GM21381 (cell line): Measurements from ENCODE around the gene RSF1.

Experiments
- ATAC-seq: cut with Tn5 transposase; IDR thresholded peaks from one replicate; pipeline ENCODE4 v1.9.1; 2021; ENCODE audit warnings: mild to moderate bottlenecking, moderate library complexity; ENCODE audit not compliant: unreplicated experiment

Gene RSF1

DNA sequence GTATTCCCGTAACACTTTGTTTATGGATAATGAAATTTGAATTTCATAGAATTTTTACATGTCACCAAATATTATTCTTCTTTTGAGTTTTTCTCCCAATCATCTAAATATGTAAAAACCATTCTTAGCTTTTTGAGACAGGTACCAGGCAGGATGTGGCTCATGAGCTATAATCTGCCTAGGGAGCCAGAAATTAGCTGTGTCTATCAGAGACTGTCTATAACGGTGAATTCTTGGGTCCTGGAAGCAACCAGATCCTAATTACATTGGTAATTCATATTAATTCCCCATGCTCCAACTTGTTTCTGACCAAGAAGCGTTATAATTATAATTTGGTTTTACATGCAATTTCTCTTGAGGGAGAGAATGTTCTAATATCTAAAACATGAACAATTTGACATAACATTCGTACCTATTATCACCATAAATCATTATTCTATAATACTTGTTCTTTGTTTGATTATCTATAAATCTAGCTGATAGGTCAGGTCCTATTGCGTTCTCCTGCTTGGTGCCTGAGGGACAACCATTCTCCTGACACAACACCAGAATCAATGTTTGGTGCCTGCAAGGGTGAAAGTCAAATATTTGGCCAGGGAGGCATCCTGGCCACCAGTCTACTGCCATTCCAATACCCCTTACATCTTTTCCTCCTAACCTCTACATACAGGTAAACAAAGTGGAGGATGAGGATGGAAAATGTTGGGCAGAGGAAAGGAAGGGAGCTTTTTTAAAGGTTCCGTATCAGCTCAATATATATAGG, 69.9 kb downstream of the RSF1 start:
- ATAC-seq: no peak

- no peak for ATAC-seq
Observed at GRCh38 chr11:77749232-77749631, 71.3 kb downstream of the RSF1 start.

DNA sequence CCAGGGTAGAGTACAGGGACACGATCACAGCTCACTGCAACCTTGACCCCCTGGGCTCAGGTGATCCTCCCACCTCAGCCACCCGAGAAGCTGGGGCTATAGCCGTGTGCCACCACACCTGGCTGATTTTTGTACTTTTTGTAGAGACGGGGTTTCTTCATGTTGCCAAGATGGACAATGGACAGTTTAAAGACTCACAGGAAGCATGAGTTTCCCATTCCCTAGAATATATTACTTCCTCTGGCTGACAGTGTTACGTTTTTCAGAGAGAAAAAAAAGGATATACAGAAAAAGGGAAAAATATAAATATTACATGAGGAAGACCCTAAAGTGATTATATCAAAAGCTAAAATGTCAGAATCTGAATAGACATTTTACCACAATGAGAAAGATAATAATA, 72.3 kb downstream of the RSF1 start:
- ATAC-seq: no peak

DNA sequence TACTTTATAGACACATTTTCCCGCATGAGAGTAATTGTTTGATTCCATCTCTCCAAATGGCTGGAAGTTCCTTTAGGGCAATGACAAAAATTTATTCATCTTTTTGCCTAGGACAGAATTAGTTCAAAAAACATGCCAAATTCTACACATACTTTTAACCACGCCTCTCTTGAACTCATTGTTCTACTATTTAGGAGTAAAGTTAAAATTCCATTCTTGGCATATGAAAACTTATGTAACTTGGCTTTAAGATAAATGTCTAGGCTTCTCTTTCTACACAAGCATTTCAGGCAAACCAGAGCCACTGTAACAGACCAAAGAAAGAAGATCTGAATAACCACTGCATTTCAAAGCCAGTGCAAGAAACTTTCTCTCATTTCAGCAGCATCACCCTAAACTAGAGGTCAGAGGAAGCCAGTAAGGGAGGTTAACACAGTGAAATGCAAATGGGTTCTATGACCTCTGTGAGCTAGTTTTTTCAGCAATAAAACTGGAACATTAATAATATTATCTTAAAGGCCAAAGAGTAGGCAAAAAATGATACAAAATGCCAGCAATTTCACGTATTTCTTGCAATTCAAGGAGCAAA, 73.0 kb downstream of the RSF1 start:
- no peak for ATAC-seq

DNA sequence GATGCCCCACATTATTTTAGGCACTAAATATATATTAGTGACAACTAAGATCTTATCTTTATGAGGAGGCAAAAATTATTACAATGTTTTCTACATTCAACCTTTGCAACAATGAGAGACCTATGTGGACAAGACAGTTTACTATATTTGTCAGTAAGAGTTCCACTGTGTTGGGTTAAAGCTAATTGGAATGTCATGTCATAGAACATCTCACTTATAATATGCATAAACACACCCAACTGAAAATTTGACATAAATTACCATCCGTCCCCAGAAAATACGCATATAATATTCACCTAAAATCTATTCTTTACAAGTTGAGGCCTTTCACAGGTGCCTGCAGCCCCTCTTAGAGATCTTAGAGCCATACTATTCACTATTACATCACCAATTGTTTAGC, 84.0 kb downstream of the RSF1 start:
- ATAC-seq: no peak

- no peak for ATAC-seq
Observed at GRCh38 chr11:77734890-77735289, 85.6 kb downstream of the RSF1 start.

DNA sequence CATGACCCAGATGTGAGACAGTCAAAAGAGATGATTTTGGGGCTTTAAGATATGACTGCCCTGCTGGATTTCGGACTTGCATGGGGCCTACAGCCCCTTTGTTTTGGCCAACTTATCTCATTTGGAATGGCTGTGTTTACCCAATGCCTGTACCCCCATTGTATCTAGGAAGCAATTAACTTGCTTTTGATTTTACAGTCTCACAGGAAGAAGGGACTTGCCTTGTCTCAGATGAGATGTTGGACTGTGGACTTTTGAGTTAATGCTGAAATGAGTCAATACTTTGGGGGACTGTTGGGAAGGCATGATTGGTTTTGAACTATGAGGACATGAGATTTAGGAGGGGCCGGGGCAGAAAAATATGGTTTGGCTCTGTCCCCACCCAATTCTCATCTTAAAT, 88.4 kb downstream of the RSF1 start:
- ATAC-seq: no peak

DNA sequence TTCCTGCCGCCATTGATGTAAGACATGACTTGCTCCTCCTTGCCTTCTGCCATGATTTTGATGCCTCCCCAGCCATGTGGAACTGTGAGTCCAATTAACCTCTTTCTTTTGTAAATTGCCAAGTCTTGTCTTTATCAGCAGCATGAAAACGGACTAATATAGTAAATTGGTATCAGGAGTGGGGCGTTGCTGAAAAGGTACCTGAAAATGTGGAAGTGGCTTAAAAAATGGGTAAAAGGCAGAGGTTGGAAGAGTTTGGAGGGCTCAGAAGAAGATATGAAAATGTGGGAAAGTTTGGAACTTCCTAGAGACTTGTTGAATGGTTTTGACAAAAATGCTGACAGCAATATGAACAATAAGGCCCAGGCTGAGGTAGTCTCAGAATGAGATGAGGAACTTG, 89.7 kb downstream of the RSF1 start:
- ATAC-seq: no peak

GRCh38 chr11:77729063-77729462, 91.5 kb downstream of the RSF1 start:
- ATAC-seq: no peak

DNA sequence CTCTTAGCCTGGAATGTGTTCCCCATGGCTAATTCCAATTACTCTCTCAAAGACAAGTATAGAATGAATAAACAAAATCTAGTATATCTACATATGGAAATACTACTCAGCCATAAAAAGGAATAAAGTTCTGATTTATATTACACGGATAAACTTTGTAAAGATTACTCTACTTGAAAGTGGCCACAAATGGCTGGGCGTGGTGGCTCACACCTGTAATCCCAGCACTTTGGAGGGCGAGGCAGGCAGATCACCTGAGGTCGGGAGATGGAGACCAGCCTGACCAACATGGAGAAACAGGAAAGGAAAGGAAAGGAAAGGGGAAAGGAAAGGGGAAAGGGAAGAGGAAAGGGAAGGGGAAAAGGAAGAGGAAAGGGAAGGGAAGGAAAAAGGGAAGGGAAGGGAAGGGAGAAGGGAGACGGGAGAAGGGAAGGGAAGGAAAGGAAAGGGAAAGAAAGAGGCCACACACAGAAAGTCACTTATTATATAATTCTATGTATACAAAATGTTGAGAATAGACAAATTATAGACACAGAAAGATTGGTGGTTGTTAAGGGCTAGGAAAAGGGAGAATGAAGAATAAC, 92.2 kb downstream of the RSF1 start:
- no peak for ATAC-seq

- no peak for ATAC-seq
Observed at GRCh38 chr11:77726524-77726923, 94.0 kb downstream of the RSF1 start.

GRCh38 chr11:77725433-77725832, 95.1 kb downstream of the RSF1 start:
- ATAC-seq: peak; percentile 57

DNA sequence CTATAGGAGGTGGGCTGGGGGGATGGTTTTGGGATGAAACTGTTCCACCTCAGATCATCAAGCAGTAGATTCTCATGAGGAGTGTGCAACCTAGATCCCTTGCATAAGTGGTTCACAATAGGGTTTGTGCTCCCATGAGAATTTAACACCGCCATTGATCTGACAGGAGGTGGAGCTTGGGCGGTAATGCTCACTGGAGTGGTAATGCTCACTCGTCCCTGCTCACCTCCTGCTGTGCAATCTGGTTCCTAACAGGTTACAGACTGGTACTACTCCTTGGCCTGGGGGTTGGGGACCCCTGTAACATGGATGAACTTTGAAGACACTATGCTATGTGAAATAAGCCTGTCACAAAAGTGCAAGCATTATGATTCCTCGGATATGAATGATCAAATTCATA, 95.9 kb downstream of the RSF1 start:
- ATAC-seq: no peak

DNA sequence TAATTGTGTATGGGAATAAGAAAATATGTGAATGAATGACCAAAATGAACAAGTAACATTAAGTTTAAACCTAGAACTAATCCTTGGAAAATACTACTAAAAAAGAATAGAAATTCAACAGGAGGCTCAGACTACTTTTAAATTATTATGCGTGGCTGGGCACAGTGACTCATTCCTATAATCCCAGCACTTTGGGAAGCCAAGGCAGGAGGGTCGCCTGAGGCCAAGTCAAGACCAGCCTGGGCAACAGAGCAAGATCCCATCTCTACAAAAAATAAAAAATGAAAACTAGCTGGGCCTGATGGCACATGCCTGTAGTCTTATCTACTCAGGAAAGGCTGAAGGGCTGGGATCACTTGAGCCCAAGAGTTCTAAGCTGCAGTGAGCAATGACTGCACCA, 97.5 kb downstream of the RSF1 start:
- ATAC-seq: no peak

DNA sequence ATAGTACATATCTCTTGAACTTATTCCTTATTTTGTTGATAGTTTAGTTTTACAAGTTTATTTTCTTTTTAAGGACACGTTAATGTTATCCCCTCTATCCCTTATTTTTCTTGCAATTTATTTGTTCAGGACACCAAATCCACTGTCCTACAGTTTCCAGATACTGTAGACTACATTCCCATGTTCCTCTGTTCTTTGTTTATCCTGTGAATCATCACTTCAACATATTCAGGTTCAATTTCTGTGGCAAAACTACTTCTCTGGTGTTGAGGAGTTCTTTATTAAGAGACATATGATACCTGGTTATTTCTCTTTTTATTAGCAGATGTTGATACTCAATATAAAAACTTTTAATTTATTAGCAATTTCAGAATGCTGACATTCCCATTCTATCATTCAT, 110.2 kb downstream of the RSF1 start:
- ATAC-seq: no peak

DNA sequence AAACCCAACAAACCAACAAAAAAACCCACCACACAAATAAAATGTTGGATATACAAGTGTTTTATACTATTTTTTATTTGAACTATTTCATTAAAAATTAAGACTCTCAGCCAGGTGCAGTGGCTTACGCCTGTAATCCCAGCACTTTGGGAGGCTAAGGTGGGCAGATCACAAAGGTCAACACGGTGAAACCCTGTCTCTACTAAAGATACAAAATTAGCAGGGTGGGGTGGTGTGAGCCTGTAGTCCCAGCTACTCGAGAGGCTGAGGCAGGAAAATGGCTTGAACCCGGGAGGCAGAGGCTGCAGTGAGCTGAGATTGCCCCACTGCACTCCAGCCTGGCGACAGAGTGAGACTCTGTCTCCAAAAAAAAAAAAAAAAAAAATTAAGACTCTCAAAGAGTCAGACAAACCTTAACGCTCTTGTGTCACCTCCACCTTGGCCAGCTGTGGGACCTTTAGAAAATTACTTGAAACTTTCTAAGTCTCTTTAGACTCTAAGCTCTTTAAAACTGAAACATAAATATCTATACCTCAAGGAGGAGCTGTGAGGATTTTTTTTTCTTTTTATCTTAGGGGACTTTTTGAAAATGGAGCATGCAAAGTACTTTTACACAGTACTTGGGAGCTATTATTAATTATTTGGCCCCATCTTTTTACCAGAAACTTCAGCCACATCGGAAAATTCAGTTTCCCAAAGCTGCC, 114.5 kb downstream of the RSF1 start:
- no peak for ATAC-seq

- no peak for ATAC-seq
Observed at GRCh38 chr11:77705195-77705875, 115.2 kb downstream of the RSF1 start.

GRCh38 chr11:77704029-77704428, 116.5 kb downstream of the RSF1 start:
- ATAC-seq: no peak

DNA sequence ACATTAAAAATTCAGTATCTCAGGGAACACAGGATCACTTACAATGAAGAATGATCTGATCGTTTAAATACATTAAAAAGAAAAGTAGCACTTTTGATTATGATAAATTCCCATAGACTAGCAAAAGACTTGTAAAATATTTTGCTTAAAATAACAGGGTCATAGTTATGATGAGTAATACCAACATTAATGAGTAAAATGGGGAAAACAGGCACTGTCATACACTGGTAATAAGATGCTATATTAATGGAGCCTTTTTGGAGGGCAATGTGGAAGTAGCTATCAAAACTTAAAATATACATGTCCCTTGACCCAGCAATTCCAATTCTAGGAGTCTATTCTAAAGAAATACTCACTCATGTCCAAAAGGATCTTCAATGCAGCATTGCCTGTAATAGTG, 121.1 kb downstream of the RSF1 start:
- no peak for ATAC-seq

- no peak for ATAC-seq
Observed at GRCh38 chr11:77698896-77699295, 121.6 kb downstream of the RSF1 start.

- no peak for ATAC-seq
Observed at GRCh38 chr11:77697865-77698264, 122.7 kb downstream of the RSF1 start.
